HepG2 (cell line): ENCODE measurements around the gene PRR33. TPM values are rescaled to one million over a fixed set of nuclear protein-coding genes. Genes with fewer than 3 reads are reported as not detected.

ENCODE experiments used
- ATAC-seq: fragments of 200-7000 bp; cut with Tn5 transposase; 3 replicates; pipeline ENCODE4 v1.9.1; 2020; ENCODE audit warnings: mild to moderate bottlenecking, moderate library complexity
- BruUV-seq: library from RNA; stranded (reverse); fragments of 400-500 nt; replicated peaks from 2 replicates; lab custom pipeline; 2021; lab: Mats Ljungman, UMichigan
- CTCF ChIA-PET: fragments of 300-600 bp; formaldehyde crosslinking; extraction: SDS; loops from one replicate; lab custom pipeline; 2021; ENCODE audit warnings: low total read pairs, inconsistent platforms, low intra/inter-chr PET ratio; lab: Yijun Ruan, JAX
- POLR2A ChIA-PET: fragments of 350-600 bp; sonication (Branson Sonifier 250); formaldehyde crosslinking; loops from one replicate; lab custom pipeline; 2020; ENCODE audit warnings: antibody characterized with exemption, inconsistent platforms; lab: Yijun Ruan, JAX
- DNase-seq: peaks from one replicate; pipeline ENCODE4 v3.0.0-alpha.2; 2015; ENCODE audit warnings: low spot score
- FAIRE-seq: peaks from 3 replicates; lab custom pipeline; 2011; peaks lifted over from hg19 to GRCh38; lab: Jason Lieb, UNC
- H2AFZ ChIP-seq: one replicate; pipeline ENCODE4 v1.6.1; 2011; ENCODE audit warnings: low read length, inconsistent platforms
- H3K27ac ChIP-seq: fragments of 300-600 bp; 3 replicates; pipeline ENCODE4 v1.8.0; 2011; ENCODE audit warnings: mixed run types, mild to moderate bottlenecking, mixed read lengths, low read length, inconsistent platforms; ENCODE audit not compliant: insufficient read depth; ENCODE audit errors: extremely low read length
- H3K27me3 ChIP-seq, 2 experiments: fragments of 200-600 bp in 1 of 2; 2 replicates in 1 of 2; 3 replicates in 1 of 2; pipeline versions ENCODE4 v1.6.0 to v1.8.0; 2011; ENCODE audit warnings: low read length in 2 of 2, mild to moderate bottlenecking in 2 of 2, moderate library complexity in 2 of 2, inconsistent platforms in 1 of 2; ENCODE audit not compliant: insufficient read depth in 2 of 2, control insufficient read depth in 1 of 2
- H3K36me3 ChIP-seq, 2 experiments: fragments of 200-600 bp in 1 of 2; replicated peaks in 1 of 2; 2 replicates in 1 of 2; 3 replicates in 1 of 2; pipeline versions ENCODE4 v1.5.1 to v1.8.0; 2011; ENCODE audit warnings: low read length in 2 of 2, inconsistent platforms in 1 of 2; ENCODE audit not compliant: insufficient read depth in 2 of 2, control insufficient read depth in 1 of 2
- H3K4me1 ChIP-seq: 2 replicates; pipeline ENCODE4 v1.5.1; 2012; ENCODE audit warnings: low read length, inconsistent platforms; ENCODE audit not compliant: insufficient read depth
- H3K4me2 ChIP-seq: 2 replicates; pipeline ENCODE4 v1.6.0; 2011; ENCODE audit warnings: low read depth, low read length, inconsistent platforms
- H3K4me3 ChIP-seq, 3 experiments: fragments of 200-600 bp in 1 of 3; sonication (generic), shearing (Covaris generic) in 1 of 3; replicated peaks in 1 of 3; 2 replicates each; pipeline ENCODE4 v1.5.1; 2011 to 2016; ENCODE audit warnings: low read length in 3 of 3, inconsistent platforms in 2 of 3, low read depth in 2 of 3, mild to moderate bottlenecking in 2 of 3, control low read depth in 1 of 3, mixed read lengths in 1 of 3; ENCODE audit not compliant: insufficient read depth in 1 of 3
- H3K79me2 ChIP-seq: one replicate; pipeline ENCODE4 v1.6.1; 2011; ENCODE audit warnings: low read length, inconsistent platforms; ENCODE audit not compliant: insufficient read depth
- H3K9ac ChIP-seq: 2 replicates; pipeline ENCODE4 v1.6.0; 2011; ENCODE audit warnings: mild to moderate bottlenecking, low read depth, low read length, inconsistent platforms; ENCODE audit not compliant: insufficient read depth
- H3K9me3 ChIP-seq: 2 replicates; pipeline ENCODE4 v1.5.1; 2012; ENCODE audit warnings: mild to moderate bottlenecking, low read length
- H4K20me1 ChIP-seq: 2 replicates; pipeline ENCODE4 v1.6.0; 2011; ENCODE audit warnings: inconsistent platforms, mild to moderate bottlenecking, low read length, moderate library complexity; ENCODE audit not compliant: insufficient read depth
- ARHGAP35 ChIP-seq: sonication (generic); formaldehyde crosslinking; IDR thresholded peaks from 2 replicates; pipeline ENCODE4 v1.9.0; 2022; ENCODE audit warnings: mild to moderate bottlenecking, inconsistent platforms, moderate library complexity, missing genetic modification reagents, borderline replicate concordance
- CCAR2 ChIP-seq: fragments of 200-400 bp; formaldehyde crosslinking; optimal IDR thresholded peaks from 2 replicates; pipeline ENCODE3; 2018; ENCODE audit warnings: low read depth, mild to moderate bottlenecking, low read length, moderate library complexity
- CREM ChIP-seq, 2 experiments: sonication (generic) in 1 of 2; formaldehyde crosslinking in 1 of 2; IDR thresholded peaks; 2 replicates each; pipeline versions ENCODE4 v1.4.0 to v1.6.1; 2016 to 2020; ENCODE audit warnings: antibody characterized with exemption in 1 of 2, mild to moderate bottlenecking in 1 of 2, missing genetic modification reagents in 1 of 2
- EED ChIP-seq: sonication (generic); formaldehyde crosslinking; IDR thresholded peaks from 2 replicates; pipeline ENCODE4 v1.5.0; 2020; ENCODE audit warnings: mild to moderate bottlenecking, missing genetic modification reagents
- IKZF4 ChIP-seq: sonication (generic); formaldehyde crosslinking; IDR thresholded peaks from 2 replicates; pipeline ENCODE4 v1.5.1; 2020; ENCODE audit warnings: borderline replicate concordance, mild to moderate bottlenecking, low read depth, missing genetic modification reagents; ENCODE audit errors: not compliant biosample characterization
- NFIC ChIP-seq: IDR thresholded peaks from 2 replicates; pipeline ENCODE4 v1.6.1; 2012; ENCODE audit warnings: mild to moderate bottlenecking, low read length, inconsistent platforms
- SMYD3 ChIP-seq: sonication (generic); formaldehyde crosslinking; IDR thresholded peaks from 2 replicates; pipeline ENCODE4 v1.8.1; 2023; ENCODE audit warnings: mild to moderate bottlenecking, missing genetic modification reagents
- ZNF101 ChIP-seq: sonication (generic); formaldehyde crosslinking; IDR thresholded peaks from 2 replicates; pipeline ENCODE4 v1.4.0; 2020; ENCODE audit warnings: mild to moderate bottlenecking, low read depth, missing genetic modification reagents, borderline replicate concordance
- WGBS: methylation state at CpG from one replicate; pipeline ENCODE4 v1.1.6; 2017; ENCODE audit warnings: low lambda C conversion rate; 5-methylcytosine and 5-hydroxymethylcytosine counted together
- in situ Hi-C: cut with HindIII; loops from 2 replicates; pipeline ENCODE4 v1.10.0; 2017; ENCODE audit warnings: low pct_unique_long_range_greater_than_20kb; ENCODE audit not compliant: extremely low pct_ligation_motif_present
- intact Hi-C: fragments of 100-400 bp; cut with micrococcal nuclease; formaldehyde crosslinking; loops from one replicate; pipeline ENCODE4 v1.10.0; 2022; ENCODE audit not compliant: unreplicated experiment
- polyA plus RNA-seq, 8 experiments: library from polyadenylated mRNA; depleted of rRNA in 3 of 8; stranded (reverse) in 7 of 8; unstranded in 1 of 8; fragments of >200 nt; fragmentation: Illumina TruSeq in 4 of 8; extraction: Trizol in 4 of 8; gene quantifications; 2 replicates each; pipeline versions ENCODE4 v1.2.1 to v1.2.3, GENCODE V29; 2011 to 2016; ENCODE audit warnings: low read depth in 4 of 8, missing spikeins in 1 of 8, mixed read lengths in 1 of 8; ENCODE audit not compliant: insufficient read depth in 1 of 8
- total RNA-seq, 5 experiments: library from RNA; depleted of rRNA; stranded (reverse); fragments of >200 nt; fragmentation: Illumina TruSeq; extraction: Trizol; gene quantifications; 2 replicates each; pipeline ENCODE4 v1.2.3, GENCODE V29; 2016; ENCODE audit warnings: low read depth in 1 of 5
- TF ChIP-seq, protein P1 (sequence below): sonication (generic); formaldehyde crosslinking; IDR thresholded peaks from 2 replicates; pipeline ENCODE4 v1.8.0; 2022; ENCODE audit warnings: mild to moderate bottlenecking, missing genetic modification reagents, moderate library complexity
- TF ChIP-seq, protein P2 (sequence below): sonication (generic); formaldehyde crosslinking; IDR thresholded peaks from 2 replicates; pipeline ENCODE4 v1.4.0; 2020; ENCODE audit warnings: missing genetic modification reagents, borderline replicate concordance

Gene PRR33
- total and polyA plus RNA-seq, 2 of the 13 experiments (the other 11 are each of a cell fraction or from before 2014, with no cell fraction given): not detected

DNA sequence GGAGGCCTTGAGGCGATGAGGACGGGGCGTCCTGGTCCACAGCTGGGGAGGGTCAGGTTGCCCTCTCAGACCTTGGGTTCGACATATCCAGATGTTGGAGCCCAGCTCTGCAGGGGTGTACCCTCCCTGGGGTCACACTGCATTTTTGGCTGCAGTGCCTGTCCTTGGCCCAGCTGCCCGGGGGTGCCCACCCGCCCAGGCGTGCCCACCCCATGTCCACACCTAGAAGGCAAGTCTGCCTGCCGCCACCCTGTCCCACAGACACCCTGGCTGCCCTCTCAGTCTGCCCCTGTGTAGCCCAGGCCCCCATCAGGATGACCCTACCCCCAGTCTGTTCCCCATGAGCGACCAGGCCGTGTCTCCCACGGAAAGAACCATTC is 35.8 kb downstream of the PRR33 start:
- H3K79me2 ChIP-seq: no peaks in the 10 kb centered on the region
- CTCF ChIA-PET: no interaction called here
- H3K9ac ChIP-seq: no peak overlapping the region
- no peak for ATAC-seq
- no TSS peak for BruUV-seq
- H3K36me3 ChIP-seq: no peaks in the 10 kb centered on the region
- POLR2A ChIA-PET: interaction anchor here (0.5 kb wide), 1 partner anchor 318 kb away, joined by 3 read pairs; no protein-coding TSS in a partner anchor
- H3K9me3 ChIP-seq: no peaks in the 10 kb centered on the region
- in situ Hi-C loops: no loop called here
- H4K20me1 ChIP-seq: no peaks in the 10 kb centered on the region
- peaks cover 22 to 73% of the 10 kb centered on the region in 2 experiments for H3K27me3 ChIP-seq
- no peak for FAIRE-seq
- no peak overlapping the region for H2AFZ ChIP-seq
- H3K4me3 ChIP-seq: no peak overlapping the region
- TF ChIP-seq ZNF101 (CRISPR knock-in tag): no peak
- TF ChIP-seq ARHGAP35 (CRISPR knock-in tag): no peak
- TF ChIP-seq, protein P1, sequence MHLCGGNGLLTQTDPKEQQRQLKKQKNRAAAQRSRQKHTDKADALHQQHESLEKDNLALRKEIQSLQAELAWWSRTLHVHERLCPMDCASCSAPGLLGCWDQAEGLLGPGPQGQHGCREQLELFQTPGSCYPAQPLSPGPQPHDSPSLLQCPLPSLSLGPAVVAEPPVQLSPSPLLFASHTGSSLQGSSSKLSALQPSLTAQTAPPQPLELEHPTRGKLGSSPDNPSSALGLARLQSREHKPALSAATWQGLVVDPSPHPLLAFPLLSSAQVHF (CRISPR knock-in tag): no peak
- TF ChIP-seq, protein P2, sequence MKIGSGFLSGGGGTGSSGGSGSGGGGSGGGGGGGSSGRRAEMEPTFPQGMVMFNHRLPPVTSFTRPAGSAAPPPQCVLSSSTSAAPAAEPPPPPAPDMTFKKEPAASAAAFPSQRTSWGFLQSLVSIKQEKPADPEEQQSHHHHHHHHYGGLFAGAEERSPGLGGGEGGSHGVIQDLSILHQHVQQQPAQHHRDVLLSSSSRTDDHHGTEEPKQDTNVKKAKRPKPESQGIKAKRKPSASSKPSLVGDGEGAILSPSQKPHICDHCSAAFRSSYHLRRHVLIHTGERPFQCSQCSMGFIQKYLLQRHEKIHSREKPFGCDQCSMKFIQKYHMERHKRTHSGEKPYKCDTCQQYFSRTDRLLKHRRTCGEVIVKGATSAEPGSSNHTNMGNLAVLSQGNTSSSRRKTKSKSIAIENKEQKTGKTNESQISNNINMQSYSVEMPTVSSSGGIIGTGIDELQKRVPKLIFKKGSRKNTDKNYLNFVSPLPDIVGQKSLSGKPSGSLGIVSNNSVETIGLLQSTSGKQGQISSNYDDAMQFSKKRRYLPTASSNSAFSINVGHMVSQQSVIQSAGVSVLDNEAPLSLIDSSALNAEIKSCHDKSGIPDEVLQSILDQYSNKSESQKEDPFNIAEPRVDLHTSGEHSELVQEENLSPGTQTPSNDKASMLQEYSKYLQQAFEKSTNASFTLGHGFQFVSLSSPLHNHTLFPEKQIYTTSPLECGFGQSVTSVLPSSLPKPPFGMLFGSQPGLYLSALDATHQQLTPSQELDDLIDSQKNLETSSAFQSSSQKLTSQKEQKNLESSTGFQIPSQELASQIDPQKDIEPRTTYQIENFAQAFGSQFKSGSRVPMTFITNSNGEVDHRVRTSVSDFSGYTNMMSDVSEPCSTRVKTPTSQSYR (CRISPR knock-in tag): no peak
- no peak for TF ChIP-seq EED (CRISPR knock-in tag)
- no peak for TF ChIP-seq CREM (IDR thresholded peaks at IDR 0.05)
- TF ChIP-seq CREM (CRISPR knock-in tag; IDR thresholded peaks at IDR 0.05): no peak
- TF ChIP-seq SMYD3 (CRISPR knock-in tag): no peak
- TF ChIP-seq CCAR2: no peak
- TF ChIP-seq IKZF4 (CRISPR knock-in tag): no peak
- TF ChIP-seq NFIC: no peak
- H3K4me2 ChIP-seq: no peak overlapping the region
- H3K27ac ChIP-seq: no peak overlapping the region
- no peaks in the 10 kb centered on the region for H3K4me1 ChIP-seq
- intact Hi-C loops: no loop called here
- WGBS: 0% methylated on average over 3 of the region's 11 CpGs
- no peak for DNase-seq
